Measurements from ENCODE around the gene SND1. TPM values are rescaled to one million over a fixed set of nuclear protein-coding genes. Genes with fewer than 3 reads are reported as not detected.
A peak's percentile ranks its signal among the peaks of the same experiment; 100 is the strongest.

Gene SND1
- total RNA-seq, 6 experiments from 2014 or later: 77.5 to 150 (median 126) TPM

- intact Hi-C loops (cut with DNase I): no loop called here
- no peak for TF ChIP-seq CTCF (IDR thresholded peaks at IDR 0.05)
- TF ChIP-seq POLR2A (IDR thresholded peaks at IDR 0.05): no peak
- H3K27me3 ChIP-seq: no peaks in the 10 kb centered on the region
- H3K36me3 ChIP-seq: no peaks in the 10 kb centered on the region
- H3K27ac ChIP-seq: no peak overlapping the region
- H3K4me1 ChIP-seq: peaks cover 0 to 12% (median 0%) of the 10 kb centered on the region in 4 donors
- WGBS (ENCODE audit: insufficient coverage, low coverage, low lambda C conversion rate, missing lambda C conversion rate): 60% methylated on average over 1 of the region's 1 CpG
- H3K4me3 ChIP-seq: no peak overlapping the region
- no peaks in the 10 kb centered on the region for H3K9me3 ChIP-seq
- no peak for DNase-seq
- ATAC-seq: no peak
These were observed 172.7 kb downstream of the SND1 start for GRCh38 chr7:127824682-127825081.

- no peaks in the 10 kb centered on the region for H3K27me3 ChIP-seq
- H3K27ac ChIP-seq: no peak overlapping the region
- intact Hi-C loops (cut with DNase I): no loop called here
- TF ChIP-seq POLR2A (IDR thresholded peaks at IDR 0.05) (no peak), CTCF (IDR thresholded peaks at IDR 0.05) (no peak)
- H3K36me3 ChIP-seq: no peaks in the 10 kb centered on the region
- ATAC-seq (no peak), DNase-seq (no peak)
- H3K4me1 ChIP-seq: no peaks in the 10 kb centered on the region
- 80% methylated on average over 3 of the region's 4 CpGs for WGBS (ENCODE audit: insufficient coverage, low coverage, low lambda C conversion rate, missing lambda C conversion rate)
- H3K9me3 ChIP-seq: no peaks in the 10 kb centered on the region
- no peak overlapping the region for H3K4me3 ChIP-seq
These were observed 177.0 kb downstream of the SND1 start for GRCh38 chr7:127828843-127829500.

- no peaks in the 10 kb centered on the region for H3K9me3 ChIP-seq
- H3K36me3 ChIP-seq: no peaks in the 10 kb centered on the region
- 86% methylated on average over 3 of the region's 5 CpGs for whole genome bisulfite sequencing (ENCODE audit: insufficient coverage, low coverage, low lambda C conversion rate, missing lambda C conversion rate)
- intact Hi-C loops (cut with DNase I): no loop called here
- no peak for DNase-seq
- no peak overlapping the region for H3K27ac ChIP-seq
- peak in 2 of 4 donors; percentile 20 to 22 for ATAC-seq
- H3K4me1 ChIP-seq: no peaks in the 10 kb centered on the region
- no peak for TF ChIP-seq POLR2A (IDR thresholded peaks at IDR 0.05)
- TF ChIP-seq CTCF (IDR thresholded peaks at IDR 0.05): no peak
- H3K27me3 ChIP-seq: no peaks in the 10 kb centered on the region
- H3K4me3 ChIP-seq: no peak overlapping the region
These were observed 179.6 kb downstream of the SND1 start for GRCh38 chr7:127831318-127832219.

- DNase-seq: no peak
- no peak for ATAC-seq
- Histone ChIP-seq H3K27me3 (no peaks in the 10 kb centered on the region), H3K27ac (no peak overlapping the region), H3K4me3 (no peak overlapping the region), H3K4me1 (no peaks in the 10 kb centered on the region), H3K36me3 (peaks cover 0 to under 1% (median 0%) of the 10 kb centered on the region in 4 donors), H3K9me3 (no peaks in the 10 kb centered on the region)
- TF ChIP-seq POLR2A (IDR thresholded peaks at IDR 0.05): no peak
- no peak for TF ChIP-seq CTCF (IDR thresholded peaks at IDR 0.05)
- intact Hi-C loops (cut with DNase I): no loop called here
- WGBS (ENCODE audit: insufficient coverage, low coverage, low lambda C conversion rate, missing lambda C conversion rate): 80% methylated on average over 1 of the region's 7 CpGs
These were observed 180.6 kb downstream of the SND1 start for GRCh38 chr7:127832592-127832991.

Data from right lobe of liver (tissue), 6 donors.